Stromal cell of bone marrow (primary cell): Measurements from ENCODE around the gene KRTAP22-2.

Experiments used
- DNase-seq: peaks from one replicate; pipeline ENCODE4 v3.0.0-alpha.2; 2012; ENCODE audit warnings: low read depth

KRTAP22-2 gene

DNA sequence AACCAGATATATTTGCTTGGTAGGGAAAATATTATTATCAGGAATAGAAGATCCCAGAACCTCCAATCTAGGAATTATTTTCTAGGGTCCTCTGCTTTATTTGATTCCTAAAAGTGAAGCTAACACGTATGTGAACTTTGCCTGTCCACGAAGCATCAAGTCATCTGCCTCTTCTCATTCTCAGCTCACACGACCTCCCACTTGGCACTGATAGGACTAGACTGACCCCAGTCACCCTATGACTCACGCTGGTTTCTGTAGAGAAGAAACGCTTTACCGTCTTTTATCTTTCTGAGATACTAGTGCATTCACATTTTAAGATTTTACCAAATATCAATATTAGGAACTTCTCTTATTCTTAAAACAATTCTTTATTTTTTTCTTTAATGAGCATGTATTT lies 27.1 kb downstream of the KRTAP22-2 start:
- no peak for DNase-seq

DNA sequence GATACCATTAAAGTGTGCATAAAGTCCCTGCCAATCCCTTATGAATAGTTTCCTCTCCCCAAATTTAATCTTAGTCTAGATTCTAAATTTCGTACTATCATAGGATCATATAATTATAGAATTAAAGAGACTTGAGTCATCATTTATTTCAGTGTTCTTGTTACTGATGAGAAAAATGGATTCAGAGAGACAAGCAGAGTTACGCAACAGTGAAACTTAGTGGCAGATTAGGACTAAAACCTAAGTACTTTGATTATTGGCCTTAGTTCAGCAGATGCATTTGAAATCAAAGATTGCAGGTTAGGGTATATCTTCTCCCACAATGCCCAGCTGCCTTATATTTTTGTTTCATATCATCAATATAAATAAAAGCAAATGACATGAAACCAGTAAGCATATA lies 28.2 kb downstream of the KRTAP22-2 start:
- no peak for DNase-seq

DNA sequence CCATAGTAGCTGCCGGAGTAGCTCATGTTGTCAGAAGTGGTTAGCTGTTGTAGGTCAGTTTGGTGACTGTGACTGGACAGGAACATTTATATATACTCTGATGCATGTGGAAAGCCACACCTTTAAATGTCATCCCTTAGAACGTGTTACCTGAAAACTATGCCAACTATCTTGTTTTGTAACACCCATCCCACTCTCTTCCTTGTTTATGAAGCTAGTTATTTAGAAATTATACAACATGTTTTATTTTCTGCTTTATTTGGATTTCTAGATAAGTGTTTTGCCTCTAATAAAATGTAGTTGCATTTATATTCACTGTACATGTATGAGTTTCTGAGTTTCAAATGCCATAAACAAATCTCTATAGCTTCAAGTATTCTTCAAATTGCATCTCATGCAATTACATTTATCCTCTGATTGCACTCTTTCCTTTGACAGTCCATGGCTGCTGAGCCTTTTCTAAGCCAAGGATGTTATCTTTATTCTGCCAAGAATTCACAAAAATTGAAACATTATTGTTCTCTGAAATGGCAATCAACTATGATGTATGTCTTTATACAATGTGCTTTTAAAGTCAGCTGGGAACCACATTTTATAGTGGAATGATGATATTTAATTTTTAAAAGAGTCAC lies 28.8 kb downstream of the KRTAP22-2 start, which contains the start of gene KRTAP19-7:
TSS of gene KRTAP19-7 (minus strand) at position 51 of the 632 bp plus-strand sequence. CDS start at position 26, 25 bp downstream.
- DNase-seq, result no peak

DNA sequence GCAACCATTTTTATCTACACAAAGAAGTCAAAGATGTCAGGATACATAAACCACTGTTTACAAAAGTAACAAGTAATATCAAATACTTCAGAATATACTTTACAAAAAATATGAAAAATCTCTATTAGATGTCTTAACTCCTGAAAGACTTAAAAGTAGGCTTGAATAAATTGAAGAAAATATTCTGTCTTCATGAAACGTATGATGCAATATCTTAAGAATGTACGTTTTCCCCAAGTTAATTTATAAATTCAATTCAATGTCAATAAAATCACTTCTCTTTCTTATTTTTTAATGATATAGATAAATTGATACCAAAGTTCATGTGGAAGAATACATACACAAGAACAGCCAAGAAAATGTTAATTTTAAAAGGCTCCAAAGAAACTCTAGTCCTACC lies 35.1 kb downstream of the KRTAP22-2 start:
- DNase-seq, result no peak

DNA sequence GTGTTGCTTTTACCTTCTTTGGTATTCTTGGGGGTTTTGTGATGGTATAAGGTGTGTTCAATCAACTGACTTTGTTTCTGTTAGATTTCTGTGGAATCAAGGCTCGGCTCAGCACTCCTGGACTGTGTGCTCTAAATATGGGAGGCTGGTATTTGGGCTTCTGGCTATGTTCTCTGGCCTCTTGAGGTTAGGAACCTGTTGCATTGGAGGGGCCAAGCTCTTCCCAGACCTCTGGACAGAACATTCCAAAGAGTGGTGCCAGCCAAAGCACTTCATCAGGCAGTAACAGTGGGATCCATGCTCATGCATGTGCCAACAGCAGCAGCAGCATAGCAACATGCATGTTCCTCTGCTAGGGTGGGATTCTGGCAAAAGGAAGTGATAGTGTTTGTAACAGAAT lies 37.4 kb downstream of the KRTAP22-2 start:
- no peak for DNase-seq

DNA sequence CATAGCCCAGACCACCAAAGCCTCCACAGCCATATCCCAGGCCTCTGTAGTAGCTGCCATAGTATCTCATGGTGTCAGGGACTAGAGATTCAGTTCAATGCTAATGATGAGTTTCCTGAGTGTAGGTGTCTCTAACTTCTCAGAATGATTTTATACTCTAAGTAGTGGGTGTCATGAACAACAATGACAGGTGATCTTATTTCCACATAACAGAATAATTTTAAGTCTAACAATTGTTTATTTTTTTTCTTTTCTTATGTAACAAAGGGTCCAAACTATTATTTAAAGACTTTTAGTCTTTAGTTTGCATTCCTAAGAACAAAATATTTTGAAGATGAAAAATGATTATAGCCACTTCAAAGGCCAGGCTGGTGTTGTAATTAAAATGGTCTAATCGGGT lies 48.4 kb downstream of the KRTAP22-2 start, which contains the start of gene KRTAP19-6:
TSS of gene KRTAP19-6 (minus strand) at position 101 of the 400 bp plus-strand sequence. CDS start at position 70, 31 bp downstream.
- no peak for DNase-seq
